Measurements from ENCODE around the gene GOLGA5.

GRCh38 chr14:92789457-92790089, 4.5 kb upstream of the GOLGA5 start:
- TF ChIP-seq, protein P1, sequence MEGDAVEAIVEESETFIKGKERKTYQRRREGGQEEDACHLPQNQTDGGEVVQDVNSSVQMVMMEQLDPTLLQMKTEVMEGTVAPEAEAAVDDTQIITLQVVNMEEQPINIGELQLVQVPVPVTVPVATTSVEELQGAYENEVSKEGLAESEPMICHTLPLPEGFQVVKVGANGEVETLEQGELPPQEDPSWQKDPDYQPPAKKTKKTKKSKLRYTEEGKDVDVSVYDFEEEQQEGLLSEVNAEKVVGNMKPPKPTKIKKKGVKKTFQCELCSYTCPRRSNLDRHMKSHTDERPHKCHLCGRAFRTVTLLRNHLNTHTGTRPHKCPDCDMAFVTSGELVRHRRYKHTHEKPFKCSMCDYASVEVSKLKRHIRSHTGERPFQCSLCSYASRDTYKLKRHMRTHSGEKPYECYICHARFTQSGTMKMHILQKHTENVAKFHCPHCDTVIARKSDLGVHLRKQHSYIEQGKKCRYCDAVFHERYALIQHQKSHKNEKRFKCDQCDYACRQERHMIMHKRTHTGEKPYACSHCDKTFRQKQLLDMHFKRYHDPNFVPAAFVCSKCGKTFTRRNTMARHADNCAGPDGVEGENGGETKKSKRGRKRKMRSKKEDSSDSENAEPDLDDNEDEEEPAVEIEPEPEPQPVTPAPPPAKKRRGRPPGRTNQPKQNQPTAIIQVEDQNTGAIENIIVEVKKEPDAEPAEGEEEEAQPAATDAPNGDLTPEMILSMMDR (IDR thresholded peaks at IDR 0.05), result no peak
- TF ChIP-seq POLR2A (IDR thresholded peaks at IDR 0.05), result no peak

All from right lobe of liver (tissue), 4 donors.